Esophagus muscularis mucosa (tissue), 4 donors: ENCODE measurements around the gene NCOA7. TPM values are rescaled to one million over a fixed set of nuclear protein-coding genes. Genes with fewer than 3 reads are reported as not detected.
"Not testable (repeated sequence)": the region's sequence is repeated elsewhere in the genome, so short reads cannot be mapped to it uniquely, and the experiment has no call there.

Experiments used
- DNase-seq: peaks from one replicate; pipeline ENCODE4 v3.0.0-alpha.2; 2017; ENCODE audit errors: extremely low spot score
- H3K27ac ChIP-seq, 4 donors: fragments of 200-600 bp; sonication (generic); replicated peaks in 1 of 4; 1 replicate in 3 of 4; 2 replicates in 1 of 4; pipeline ENCODE4 v1.5.1; 2016 to 2019; ENCODE audit warnings: mild to moderate bottlenecking in 1 of 4
- H3K27me3 ChIP-seq, 4 donors: fragments of 200-600 bp; sonication (generic); one replicate each; pipeline versions ENCODE4 v1.5.1 to v1.6.0; 2016 to 2019
- H3K36me3 ChIP-seq, 4 donors: fragments of 200-600 bp; sonication (generic); one replicate each; pipeline ENCODE4 v1.5.1; 2016 to 2019
- H3K4me1 ChIP-seq, 4 donors: fragments of 200-600 bp; sonication (generic); one replicate each; pipeline ENCODE4 v1.5.1; 2016 to 2019
- H3K4me3 ChIP-seq, 4 donors: fragments of 200-600 bp; sonication (generic); 1 replicate in 2 of 4; 2 replicates in 2 of 4; pipeline ENCODE4 v1.5.1; 2016 to 2019; ENCODE audit warnings: mild to moderate bottlenecking in 4 of 4, moderate library complexity in 1 of 4
- H3K9me3 ChIP-seq, 4 donors: fragments of 200-600 bp; sonication (generic); 1 replicate in 3 of 4; 2 replicates in 1 of 4; pipeline ENCODE4 v1.5.1; 2016 to 2019
- CTCF ChIP-seq, 3 experiments: fragments of 200-600 bp in 2 of 3; fragments of 450-650 bp in 1 of 3; sonication (generic) in 2 of 3; IDR thresholded peaks; one replicate each; pipeline ENCODE4 v1.5.1; 2017 to 2019; ENCODE audit warnings: antibody characterized with exemption in 3 of 3, mild to moderate bottlenecking in 2 of 3, moderate library complexity in 1 of 3
- EP300 ChIP-seq: sonication (generic); formaldehyde crosslinking; IDR thresholded peaks from one replicate; pipeline ENCODE4 v1.6.1; 2017; ENCODE audit warnings: antibody characterized with exemption
- POLR2A ChIP-seq: fragments of 450-650 bp; IDR thresholded peaks from one replicate; pipeline ENCODE4 v1.6.1; 2017; ENCODE audit warnings: antibody characterized with exemption, moderate library complexity, mild to moderate bottlenecking, low read depth
- POLR2AphosphoS5 ChIP-seq, 2 donors: sonication (generic); formaldehyde crosslinking; IDR thresholded peaks; one replicate each; pipeline ENCODE4 v1.6.1; 2017; ENCODE audit warnings: antibody characterized with exemption in 2 of 2
- WGBS: methylation state at CpG from one replicate; pipeline ENCODE4 v1.1.5; 2018; 5-methylcytosine and 5-hydroxymethylcytosine counted together
- intact Hi-C: fragments of 100-400 bp; cut with DNase I; formaldehyde crosslinking; loops from one replicate; pipeline ENCODE4 v1.15.1; 2023
- total RNA-seq, 4 donors: library from RNA; depleted of rRNA; stranded (reverse); fragments of >200 nt; gene quantifications; one replicate each; pipeline versions ENCODE4 v1.1.0 to v1.2.1, GENCODE V29; 2016

NCOA7 gene
- total RNA-seq, 4 donors from 2014 or later: 15.4 to 29.0 (median 19.9) TPM

GRCh38 chr6:125930765-125931418, 140.1 kb downstream of the NCOA7 start:
- Histone ChIP-seq H3K4me3 (no peak overlapping the region), H3K36me3 (peaks cover 6 to 43% (median 23%) of the 10 kb centered on the region in 4 donors), H3K27ac (no peak overlapping the region), H3K27me3 (no peaks in the 10 kb centered on the region), H3K9me3 (no peaks in the 10 kb centered on the region), H3K4me1 (no peaks in the 10 kb centered on the region)
- intact Hi-C loops: no loop called here
- WGBS: 91% methylated on average over 3 of the region's 3 CpGs
- TF ChIP-seq CTCF (IDR thresholded peaks at IDR 0.05) (no peak), EP300 (no peak), POLR2AphosphoS5 (IDR thresholded peaks at IDR 0.05) (no peak), POLR2A (no peak)
- DNase-seq: no peak

GRCh38 chr6:125931733-125932450, 141.1 kb downstream of the NCOA7 start:
- Histone ChIP-seq H3K4me1 (no peaks in the 10 kb centered on the region), H3K9me3 (no peaks in the 10 kb centered on the region), H3K4me3 (no peak overlapping the region), H3K36me3 (peaks cover 6 to 42% (median 23%) of the 10 kb centered on the region in 4 donors), H3K27me3 (no peaks in the 10 kb centered on the region), H3K27ac (no peak overlapping the region)
- TF ChIP-seq EP300 (no peak), POLR2A (no peak), POLR2AphosphoS5 (IDR thresholded peaks at IDR 0.05) (no peak)
- WGBS: 92% methylated on average over 4 of the region's 4 CpGs
- intact Hi-C loops: no loop called here
- DNase-seq: no peak

GRCh38 chr6:125932451-125932795, 141.7 kb downstream of the NCOA7 start:
- no peak overlapping the region for H3K4me3 ChIP-seq
- H3K36me3 ChIP-seq: peaks cover 6 to 38% (median 23%) of the 10 kb centered on the region in 4 donors
- TF ChIP-seq POLR2A: no peak
- no peak overlapping the region for H3K27ac ChIP-seq
- H3K27me3 ChIP-seq: no peaks in the 10 kb centered on the region
- H3K4me1 ChIP-seq: no peaks in the 10 kb centered on the region
- intact Hi-C loops: no loop called here
- H3K9me3 ChIP-seq: no peaks in the 10 kb centered on the region
- no peak for DNase-seq

GRCh38 chr6:125935520-125935919, 144.8 kb downstream of the NCOA7 start:
- H3K4me3 ChIP-seq, H3K9me3 ChIP-seq, H3K4me1 ChIP-seq, DNase-seq, intact Hi-C loops, H3K27ac ChIP-seq, H3K27me3 ChIP-seq: not testable (repeated sequence)
- 84% methylated on average over 5 of the region's 5 CpGs for WGBS
- H3K36me3 ChIP-seq: peaks cover 0 to 15% (median 0%) of the 10 kb centered on the region in 4 donors

GRCh38 chr6:125939026-125939425, 148.3 kb downstream of the NCOA7 start:
- intact Hi-C loops: no loop called here
- no peak overlapping the region for H3K27ac ChIP-seq
- H3K36me3 ChIP-seq: no peaks in the 10 kb centered on the region
- TF ChIP-seq POLR2AphosphoS5 (IDR thresholded peaks at IDR 0.05) (no peak), POLR2A (no peak), CTCF (IDR thresholded peaks at IDR 0.05) (no peak), EP300 (no peak)
- no peaks in the 10 kb centered on the region for H3K27me3 ChIP-seq
- H3K4me1 ChIP-seq: peaks cover 0 to 3% (median 1%) of the 10 kb centered on the region in 4 donors
- no peak for DNase-seq
- WGBS: 87% methylated on average over 1 of the region's 1 CpG
- no peaks in the 10 kb centered on the region for H3K9me3 ChIP-seq
- H3K4me3 ChIP-seq: no peak overlapping the region

GRCh38 chr6:125939791-125940190, 149.0 kb downstream of the NCOA7 start:
- Histone ChIP-seq H3K4me3 (no peak overlapping the region), H3K9me3 (no peaks in the 10 kb centered on the region), H3K27me3 (no peaks in the 10 kb centered on the region), H3K27ac (no peak overlapping the region), H3K36me3 (no peaks in the 10 kb centered on the region), H3K4me1 (peaks cover 2 to 11% (median 9%) of the 10 kb centered on the region in 4 donors)
- no peak for DNase-seq
- TF ChIP-seq EP300 (no peak), POLR2AphosphoS5 (IDR thresholded peaks at IDR 0.05) (no peak), CTCF (IDR thresholded peaks at IDR 0.05) (no peak), POLR2A (no peak)
- intact Hi-C loops: no loop called here
- WGBS: 77% methylated on average over 2 of the region's 2 CpGs
